ENCODE data around the gene NIPA2.
"Not testable (repeated sequence)": the region's sequence is repeated elsewhere in the genome, so short reads cannot be mapped to it uniquely, and the experiment has no call there.

The NIPA2 gene

GRCh38 chr15:22806156-22806555, 32.3 kb upstream of the NIPA2 start:
- DNase-seq (ENCODE audit: low read depth), result no peak
- no peak overlapping the region for H3K4me3 ChIP-seq (ENCODE audit: control insufficient read depth, low read depth, low read length)
- no peak for TF ChIP-seq CTCF (conservative IDR thresholded peaks at IDR 0.05; ENCODE audit: control insufficient read depth, insufficient read depth, low read depth, low read length)

- TF ChIP-seq CTCF (conservative IDR thresholded peaks at IDR 0.05; ENCODE audit: control insufficient read depth, insufficient read depth, low read depth, low read length), result no peak
- no peak overlapping the region for H3K4me3 ChIP-seq (ENCODE audit: control insufficient read depth, low read depth, low read length)
- no peak for DNase-seq (ENCODE audit: low read depth)
Measured at GRCh38 chr15:22806664-22807063, 31.8 kb upstream of the NIPA2 start.

- not testable (repeated sequence) for DNase-seq (ENCODE audit: low read depth); H3K4me3 ChIP-seq (ENCODE audit: control insufficient read depth, low read depth, low read length)
Measured at GRCh38 chr15:22807831-22808230, 30.6 kb upstream of the NIPA2 start.

GRCh38 chr15:22808240-22808639, 30.2 kb upstream of the NIPA2 start:
- no peak for TF ChIP-seq CTCF (conservative IDR thresholded peaks at IDR 0.05; ENCODE audit: control insufficient read depth, insufficient read depth, low read depth, low read length)
- H3K4me3 ChIP-seq (ENCODE audit: control insufficient read depth, low read depth, low read length), result no peak overlapping the region
- no peak for DNase-seq (ENCODE audit: low read depth)

GRCh38 chr15:22808761-22809280, 29.6 kb upstream of the NIPA2 start:
- TF ChIP-seq CTCF (conservative IDR thresholded peaks at IDR 0.05; ENCODE audit: control insufficient read depth, insufficient read depth, low read depth, low read length), result no peak
- no peak overlapping the region for H3K4me3 ChIP-seq (ENCODE audit: control insufficient read depth, low read depth, low read length)
- DNase-seq (ENCODE audit: low read depth), result no peak

GRCh38 chr15:22810033-22810852, 28.2 kb upstream of the NIPA2 start:
- H3K4me3 ChIP-seq (ENCODE audit: control insufficient read depth, low read depth, low read length), result no peak overlapping the region
- no peak for DNase-seq (ENCODE audit: low read depth)
- TF ChIP-seq CTCF (conservative IDR thresholded peaks at IDR 0.05; ENCODE audit: control insufficient read depth, insufficient read depth, low read depth, low read length), result no peak

GRCh38 chr15:22810853-22811338, 27.6 kb upstream of the NIPA2 start:
- no peak for TF ChIP-seq CTCF (conservative IDR thresholded peaks at IDR 0.05; ENCODE audit: control insufficient read depth, insufficient read depth, low read depth, low read length)
- H3K4me3 ChIP-seq (ENCODE audit: control insufficient read depth, low read depth, low read length), result no peak overlapping the region
- DNase-seq (ENCODE audit: low read depth), result no peak

Measured in fibroblast of mammary gland (primary cell).